Right lobe of liver (tissue), 4 donors: Measurements from ENCODE around the gene PSD.

Experiments used
- CTCF ChIP-seq, 4 donors: fragments of 200-600 bp in 3 of 4; fragments of 450-650 bp in 1 of 4; IDR thresholded peaks; one replicate each; pipeline versions ENCODE4 v1.5.1 to v1.8.0; 2016 to 2022; ENCODE audit warnings: antibody characterized with exemption in 4 of 4, mild to moderate bottlenecking in 2 of 4
- POLR2A ChIP-seq: fragments of 450-650 bp; IDR thresholded peaks from one replicate; pipeline ENCODE4 v1.6.1; 2017; ENCODE audit warnings: antibody characterized with exemption, mild to moderate bottlenecking
- donor health status: DM: no; HTN: no; CAD: no.
- donor health status: DM: no; HTN: no; CAD: no.
- donor health status: DM: no; HTN: yes; CAD: no.

GRCh38 chr10:102435529-102436233 is 17.1 kb upstream of the PSD start:
- TF ChIP-seq CTCF (IDR thresholded peaks at IDR 0.05) (no peak), POLR2A (no peak)
